Measurements from ENCODE around the gene SNAI3. TPM values are rescaled to one million over a fixed set of nuclear protein-coding genes. Genes with fewer than 3 reads are reported as not detected.

The SNAI3 gene
- total and polyA plus RNA-seq, 2 of the 4 experiments (the other 2 are of a cell fraction) = 0.21 TPM; not detected in 1

DNA sequence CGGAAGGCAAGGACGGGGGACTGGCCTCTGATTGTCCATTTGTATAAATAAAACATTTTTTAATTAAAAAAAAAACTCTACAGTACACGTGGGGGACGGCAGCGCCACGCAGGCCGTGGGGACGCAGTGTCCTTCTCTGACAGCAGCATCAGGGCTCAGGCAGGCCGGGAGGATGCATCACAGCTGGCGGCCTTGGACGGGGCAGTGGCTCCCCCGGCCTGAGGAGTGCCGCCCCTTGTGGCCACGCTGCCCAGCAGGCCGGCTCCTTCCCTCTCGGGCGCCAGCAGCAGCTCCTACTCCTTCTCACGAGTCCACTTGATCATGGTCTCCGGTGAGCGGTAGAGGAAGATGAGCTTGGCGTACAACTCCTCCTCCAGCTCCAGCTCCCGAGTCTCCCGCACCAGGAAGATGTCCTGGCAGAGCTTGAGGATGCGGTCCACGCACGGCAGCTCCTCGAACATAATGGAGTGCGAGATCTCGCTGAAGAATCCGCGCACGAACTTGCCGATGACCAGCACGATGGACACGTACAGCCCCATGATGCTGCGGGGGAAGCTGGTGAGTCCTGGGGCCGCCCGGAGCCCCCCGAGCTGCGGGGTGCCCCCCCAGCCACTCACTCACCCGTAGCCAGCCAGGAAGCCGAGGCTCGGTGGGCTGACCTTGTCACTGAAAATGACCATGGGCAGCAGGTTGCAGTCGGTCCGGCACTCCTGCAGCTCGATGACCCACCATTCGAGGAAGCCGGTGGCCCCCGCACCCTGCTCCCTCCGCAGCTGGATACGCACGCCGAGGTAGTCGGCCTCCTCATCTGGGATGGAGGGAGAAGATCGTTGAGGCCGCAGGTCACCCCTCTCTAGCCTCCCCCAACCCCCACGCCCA is 29.2 kb upstream of the SNAI3 start:
- no peak overlapping the region for H3K4ac ChIP-seq (ENCODE audit: low read depth, low read length)

More for the DNA sequence above, 29.2 kb upstream of the SNAI3 start:
- no peak overlapping the region for H3K9ac ChIP-seq (ENCODE audit: low read depth, low read length)
- H3K4me2 ChIP-seq (ENCODE audit: low read depth, low read length) = no peak overlapping the region
- no peak overlapping the region for H3K27ac ChIP-seq (ENCODE audit: insufficient read depth, low read length)
- ChIA-PET POLR2A (ENCODE audit: unreplicated experiment) (no interaction called here), CTCF (interaction anchor here (0.6 kb wide), 1 partner anchor 877 kb away, joined by 5 read pairs; no protein-coding TSS in a partner anchor)
- no peak overlapping the region for H3K4me3 ChIP-seq (ENCODE audit: insufficient read depth, low read depth, low read length)
- peaks cover 37% of the 10 kb centered on the region for H4K20me1 ChIP-seq (ENCODE audit: insufficient read depth, low read length)
- dilution Hi-C loops (cut with HindIII; ENCODE audit: low sequenced_read_pairs, unreplicated experiment) (no loop called here), in situ Hi-C loops (cut with MboI; ENCODE audit: low sequenced_read_pairs) (no loop called here), intact Hi-C loops (cut with micrococcal nuclease) (no loop called here)
- H2BK15ac ChIP-seq (ENCODE audit: low read depth, low read length) = no peak overlapping the region
- peaks cover 69% of the 10 kb centered on the region for H3K36me3 ChIP-seq (ENCODE audit: control insufficient read depth, insufficient read depth, low read length)
- no peak overlapping the region for H2AK5ac ChIP-seq (ENCODE audit: low read depth, low read length)
- H4K8ac ChIP-seq (ENCODE audit: low read depth in 2 of 2, low read length in 2 of 2) = no peak overlapping the region
- no peak overlapping the region for H3K14ac ChIP-seq (replicated peaks; ENCODE audit: low read depth, low read length)
- DNase-seq (no peak), ATAC-seq (ENCODE audit: low read depth) (no peak)
- H2AFZ ChIP-seq (replicated peaks; ENCODE audit: low read length, poor library complexity) = no peak overlapping the region
- H2BK5ac ChIP-seq (ENCODE audit: low read depth, low read length, poor library complexity, severe bottlenecking) = no peak overlapping the region
- H2AK9ac ChIP-seq (replicated peaks; ENCODE audit: low read depth, low read length, poor library complexity) = no peak overlapping the region
- whole genome bisulfite sequencing, 2 experiments (ENCODE audit: extremely low coverage in 2 of 2, insufficient read length in 1 of 2) = 91% methylated on average over 20 of the region's 57 CpGs; no CpG with 5 or more reads in 1 of the 2 experiments
- TF ChIP-seq NFE2L2 (IDR thresholded peaks at IDR 0.05; ENCODE audit: low read depth, low read length) = no peak
- no peak for TF ChIP-seq FOS (IDR thresholded peaks at IDR 0.05; ENCODE audit: low read depth, low read length)
- no peak for TF ChIP-seq MAFK (IDR thresholded peaks at IDR 0.05; ENCODE audit: low read depth, low read length)
- TF ChIP-seq MAZ (IDR thresholded peaks at IDR 0.05; ENCODE audit: borderline replicate concordance, low read depth, low read length) = no peak
- TF ChIP-seq, protein P1, sequence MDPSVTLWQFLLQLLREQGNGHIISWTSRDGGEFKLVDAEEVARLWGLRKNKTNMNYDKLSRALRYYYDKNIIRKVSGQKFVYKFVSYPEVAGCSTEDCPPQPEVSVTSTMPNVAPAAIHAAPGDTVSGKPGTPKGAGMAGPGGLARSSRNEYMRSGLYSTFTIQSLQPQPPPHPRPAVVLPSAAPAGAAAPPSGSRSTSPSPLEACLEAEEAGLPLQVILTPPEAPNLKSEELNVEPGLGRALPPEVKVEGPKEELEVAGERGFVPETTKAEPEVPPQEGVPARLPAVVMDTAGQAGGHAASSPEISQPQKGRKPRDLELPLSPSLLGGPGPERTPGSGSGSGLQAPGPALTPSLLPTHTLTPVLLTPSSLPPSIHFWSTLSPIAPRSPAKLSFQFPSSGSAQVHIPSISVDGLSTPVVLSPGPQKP (IDR thresholded peaks at IDR 0.05; ENCODE audit: borderline replicate concordance, low read depth, low read length) = no peak
- TF ChIP-seq RCOR1 (IDR thresholded peaks at IDR 0.05; ENCODE audit: insufficient replicate concordance, low read length) = no peak
- no peak for TF ChIP-seq MXI1 (IDR thresholded peaks at IDR 0.05; ENCODE audit: borderline replicate concordance, low read depth, low read length)
- TF ChIP-seq, protein P2, sequence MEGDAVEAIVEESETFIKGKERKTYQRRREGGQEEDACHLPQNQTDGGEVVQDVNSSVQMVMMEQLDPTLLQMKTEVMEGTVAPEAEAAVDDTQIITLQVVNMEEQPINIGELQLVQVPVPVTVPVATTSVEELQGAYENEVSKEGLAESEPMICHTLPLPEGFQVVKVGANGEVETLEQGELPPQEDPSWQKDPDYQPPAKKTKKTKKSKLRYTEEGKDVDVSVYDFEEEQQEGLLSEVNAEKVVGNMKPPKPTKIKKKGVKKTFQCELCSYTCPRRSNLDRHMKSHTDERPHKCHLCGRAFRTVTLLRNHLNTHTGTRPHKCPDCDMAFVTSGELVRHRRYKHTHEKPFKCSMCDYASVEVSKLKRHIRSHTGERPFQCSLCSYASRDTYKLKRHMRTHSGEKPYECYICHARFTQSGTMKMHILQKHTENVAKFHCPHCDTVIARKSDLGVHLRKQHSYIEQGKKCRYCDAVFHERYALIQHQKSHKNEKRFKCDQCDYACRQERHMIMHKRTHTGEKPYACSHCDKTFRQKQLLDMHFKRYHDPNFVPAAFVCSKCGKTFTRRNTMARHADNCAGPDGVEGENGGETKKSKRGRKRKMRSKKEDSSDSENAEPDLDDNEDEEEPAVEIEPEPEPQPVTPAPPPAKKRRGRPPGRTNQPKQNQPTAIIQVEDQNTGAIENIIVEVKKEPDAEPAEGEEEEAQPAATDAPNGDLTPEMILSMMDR (conservative IDR thresholded peaks at IDR 0.05; ENCODE audit: low read depth, low read length) = no peak
- no peaks in the 10 kb centered on the region for H3K27me3 ChIP-seq (ENCODE audit: control insufficient read depth, insufficient read depth, low read length)
- H3K56ac ChIP-seq (ENCODE audit: extremely low read depth, insufficient read depth, low read length) = no peak overlapping the region
- H3K4me1 ChIP-seq (ENCODE audit: control insufficient read depth, insufficient read depth, low read length) = no peaks in the 10 kb centered on the region
- no peak overlapping the region for H4K91ac ChIP-seq (ENCODE audit: insufficient read depth, low read depth, low read length)
- no peak overlapping the region for H4K5ac ChIP-seq (ENCODE audit: low read depth, low read length)
- H3K79me1 ChIP-seq (ENCODE audit: low read depth in 1 of 2, low read length in 2 of 2) = peaks cover 5 to 35% of the 10 kb centered on the region in 2 experiments; a peak in 2 of 4 replicates
- no peaks in the 10 kb centered on the region for H3K9me3 ChIP-seq (ENCODE audit: control insufficient read depth, insufficient read depth, low read length)
- H3K18ac ChIP-seq (ENCODE audit: low read depth, low read length) = no peak overlapping the region
- H3K9me1 ChIP-seq (ENCODE audit: insufficient read depth, low read length) = no peaks in the 10 kb centered on the region
- no TSS peak for BruUV-seq (replicated peaks)
- H3K23ac ChIP-seq (ENCODE audit: low read depth, low read length) = no peak overlapping the region
- no peak overlapping the region for H2BK120ac ChIP-seq (ENCODE audit: low read depth, low read length)
- no peak overlapping the region for H2BK20ac ChIP-seq (ENCODE audit: low read depth, low read length)

Data from IMR-90 (cell line).